HUES64 (cell line): ENCODE results near the gene SLC16A7.
"Not testable (repeated sequence)": the region's sequence is repeated elsewhere in the genome, so short reads cannot be mapped to it uniquely, and the experiment has no call there.

Experiments used
- H3K27ac ChIP-seq: 2 replicates; pipeline ENCODE4 v1.7.0; 2013; ENCODE audit warnings: low read depth, low read length, inconsistent platforms
- H3K27me3 ChIP-seq: 2 replicates; pipeline ENCODE4 v1.6.1; 2013; ENCODE audit warnings: mild to moderate bottlenecking, low read length; ENCODE audit not compliant: insufficient read depth
- H3K36me3 ChIP-seq: 2 replicates; pipeline ENCODE4 v1.6.1; 2013; ENCODE audit warnings: mild to moderate bottlenecking, low read length; ENCODE audit not compliant: insufficient read depth
- H3K4me1 ChIP-seq: 2 replicates; pipeline ENCODE4 v1.6.1; 2013; ENCODE audit warnings: mild to moderate bottlenecking, low read length, moderate library complexity; ENCODE audit not compliant: insufficient read depth
- H3K4me3 ChIP-seq: 2 replicates; pipeline ENCODE4 v1.5.1; 2013; ENCODE audit warnings: mild to moderate bottlenecking, low read length, moderate library complexity
- H3K9ac ChIP-seq: 2 replicates; pipeline ENCODE4 v1.6.1; 2013; ENCODE audit warnings: mild to moderate bottlenecking, low read depth, low read length
- H3K9me3 ChIP-seq: 2 replicates; pipeline ENCODE4 v1.6.1; 2013; ENCODE audit warnings: low read depth, low read length; ENCODE audit not compliant: insufficient read depth
- WGBS: fragments of 150-250, 120-280 bp; methylation state at CpG from one replicate; pipeline ENCODE4 v1.1.7; 2013; ENCODE audit warnings: missing lambda C conversion rate; 5-methylcytosine and 5-hydroxymethylcytosine counted together

The SLC16A7 gene

GRCh38 chr12:59593761-59594160, 2.1 kb upstream of the SLC16A7 start:
- Histone ChIP-seq H3K9ac (no peak overlapping the region), H3K4me3 (no peak overlapping the region), H3K36me3 (no peaks in the 10 kb centered on the region), H3K9me3 (no peaks in the 10 kb centered on the region), H3K4me1 (peaks cover 8% of the 10 kb centered on the region; the same call in 1 of the 2 replicates), H3K27me3 (peaks cover 34% of the 10 kb centered on the region), H3K27ac (no peak overlapping the region)
- 94% methylated on average over 1 of the region's 1 CpG for WGBS

GRCh38 chr12:59594943-59595500, 807 bp upstream of the SLC16A7 start:
- 94% methylated on average over 2 of the region's 4 CpGs for WGBS
- Histone ChIP-seq H3K4me3 (peak overlapping the region; percentile 58), H3K27ac (no peak overlapping the region), H3K4me1 (peaks cover 8% of the 10 kb centered on the region; the same call in 1 of the 2 replicates), H3K36me3 (no peaks in the 10 kb centered on the region), H3K27me3 (peaks cover 34% of the 10 kb centered on the region), H3K9me3 (no peaks in the 10 kb centered on the region), H3K9ac (no peak overlapping the region)

- Histone ChIP-seq H3K27ac (no peak overlapping the region), H3K27me3 (peaks cover 34% of the 10 kb centered on the region), H3K9me3 (no peaks in the 10 kb centered on the region), H3K9ac (no peak overlapping the region), H3K4me1 (peaks cover 8% of the 10 kb centered on the region; the same call in 1 of the 2 replicates), H3K36me3 (no peaks in the 10 kb centered on the region), H3K4me3 (peak overlapping the region; percentile 58)
- 1% methylated on average over 5 of the region's 5 CpGs for WGBS
Measured at GRCh38 chr12:59595565-59595882, 305 bp upstream of the SLC16A7 start.

- peak overlapping the region; percentile 58; the same call in 1 of the 2 replicates for H3K4me3 ChIP-seq
- peaks cover 34% of the 10 kb centered on the region for H3K27me3 ChIP-seq
- peaks cover 8% of the 10 kb centered on the region; the same call in 1 of the 2 replicates for H3K4me1 ChIP-seq
- WGBS = 94% methylated on average over 2 of the region's 2 CpGs
- no peaks in the 10 kb centered on the region for H3K9me3 ChIP-seq
- H3K27ac ChIP-seq = no peak overlapping the region
- H3K36me3 ChIP-seq = no peaks in the 10 kb centered on the region
- H3K9ac ChIP-seq = no peak overlapping the region
Measured at GRCh38 chr12:59597385-59597781, 1.6 kb downstream of the SLC16A7 start.

GRCh38 chr12:59600171-59600570, 4.3 kb downstream of the SLC16A7 start:
- no peak overlapping the region for H3K9ac ChIP-seq
- H3K27ac ChIP-seq = no peak overlapping the region
- H3K36me3 ChIP-seq = no peaks in the 10 kb centered on the region
- H3K4me3 ChIP-seq = no peak overlapping the region
- H3K4me1 ChIP-seq = peaks cover 4% of the 10 kb centered on the region
- H3K27me3 ChIP-seq = peaks cover 28% of the 10 kb centered on the region
- no peaks in the 10 kb centered on the region for H3K9me3 ChIP-seq

- H3K27me3 ChIP-seq = no peaks in the 10 kb centered on the region
- no peak overlapping the region for H3K27ac ChIP-seq
- H3K9me3 ChIP-seq = no peaks in the 10 kb centered on the region
- no peaks in the 10 kb centered on the region for H3K36me3 ChIP-seq
- H3K4me1 ChIP-seq = no peaks in the 10 kb centered on the region; the same call in 1 of the 2 replicates
- no peak overlapping the region for H3K9ac ChIP-seq
- no peak overlapping the region for H3K4me3 ChIP-seq
Measured at GRCh38 chr12:59603754-59604153, 7.9 kb downstream of the SLC16A7 start.

- 85% methylated on average over 4 of the region's 4 CpGs for WGBS
- peaks cover 20% of the 10 kb centered on the region for H3K9me3 ChIP-seq
- H3K27ac ChIP-seq, H3K4me3 ChIP-seq, H3K9ac ChIP-seq, H3K36me3 ChIP-seq, H3K4me1 ChIP-seq, H3K27me3 ChIP-seq: not testable (repeated sequence)
Measured at GRCh38 chr12:59612823-59613434, 17.1 kb downstream of the SLC16A7 start.

GRCh38 chr12:59615392-59616165, 19.8 kb downstream of the SLC16A7 start:
- no peak overlapping the region for H3K27ac ChIP-seq
- H3K9ac ChIP-seq = no peak overlapping the region
- no peaks in the 10 kb centered on the region for H3K27me3 ChIP-seq
- no peaks in the 10 kb centered on the region for H3K4me1 ChIP-seq
- no peak overlapping the region for H3K4me3 ChIP-seq
- no peaks in the 10 kb centered on the region for H3K36me3 ChIP-seq
- H3K9me3 ChIP-seq = peaks cover 20% of the 10 kb centered on the region

GRCh38 chr12:59619461-59620240, 23.8 kb downstream of the SLC16A7 start:
- no peak overlapping the region for H3K27ac ChIP-seq
- H3K4me1 ChIP-seq = no peaks in the 10 kb centered on the region
- no peaks in the 10 kb centered on the region for H3K9me3 ChIP-seq
- no peak overlapping the region for H3K4me3 ChIP-seq
- no peak overlapping the region for H3K9ac ChIP-seq
- H3K36me3 ChIP-seq = no peaks in the 10 kb centered on the region
- 100% methylated on average over 1 of the region's 1 CpG for WGBS
- no peaks in the 10 kb centered on the region for H3K27me3 ChIP-seq

- Histone ChIP-seq H3K9ac (no peak overlapping the region), H3K9me3 (no peaks in the 10 kb centered on the region), H3K27me3 (no peaks in the 10 kb centered on the region), H3K27ac (no peak overlapping the region), H3K4me3 (no peak overlapping the region), H3K36me3 (no peaks in the 10 kb centered on the region), H3K4me1 (no peaks in the 10 kb centered on the region)
- WGBS = 91% methylated on average over 3 of the region's 3 CpGs
Measured at GRCh38 chr12:59620326-59620725, 24.5 kb downstream of the SLC16A7 start.
